Fibroblast of upper back skin (primary cell): ENCODE data around the gene C1orf21.

Experiments used
- DNase-seq: peaks from one replicate; pipeline ENCODE4 v3.0.0-alpha.2; 2013

Gene C1orf21

DNA sequence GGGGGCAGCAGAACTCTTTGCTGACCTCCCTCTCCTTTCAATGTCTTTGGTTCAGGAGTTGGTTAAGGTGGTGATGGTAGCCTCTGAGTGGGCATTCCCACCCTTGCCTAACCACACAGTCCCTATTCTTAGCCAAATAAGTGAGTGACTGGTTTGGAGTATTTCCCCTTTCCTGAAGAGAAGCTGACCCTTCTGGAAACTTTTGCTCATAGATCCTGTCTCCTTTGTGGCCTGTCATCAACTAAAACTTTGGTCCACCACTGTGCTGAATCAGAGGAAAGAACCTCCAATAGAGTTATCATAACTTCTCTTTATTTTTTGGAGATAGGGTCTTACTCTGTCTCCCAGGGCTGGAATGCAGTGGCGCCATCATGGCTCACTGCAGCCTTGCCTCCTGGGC lies 31.1 kb downstream of the C1orf21 start:
- peak; percentile 55 for DNase-seq

DNA sequence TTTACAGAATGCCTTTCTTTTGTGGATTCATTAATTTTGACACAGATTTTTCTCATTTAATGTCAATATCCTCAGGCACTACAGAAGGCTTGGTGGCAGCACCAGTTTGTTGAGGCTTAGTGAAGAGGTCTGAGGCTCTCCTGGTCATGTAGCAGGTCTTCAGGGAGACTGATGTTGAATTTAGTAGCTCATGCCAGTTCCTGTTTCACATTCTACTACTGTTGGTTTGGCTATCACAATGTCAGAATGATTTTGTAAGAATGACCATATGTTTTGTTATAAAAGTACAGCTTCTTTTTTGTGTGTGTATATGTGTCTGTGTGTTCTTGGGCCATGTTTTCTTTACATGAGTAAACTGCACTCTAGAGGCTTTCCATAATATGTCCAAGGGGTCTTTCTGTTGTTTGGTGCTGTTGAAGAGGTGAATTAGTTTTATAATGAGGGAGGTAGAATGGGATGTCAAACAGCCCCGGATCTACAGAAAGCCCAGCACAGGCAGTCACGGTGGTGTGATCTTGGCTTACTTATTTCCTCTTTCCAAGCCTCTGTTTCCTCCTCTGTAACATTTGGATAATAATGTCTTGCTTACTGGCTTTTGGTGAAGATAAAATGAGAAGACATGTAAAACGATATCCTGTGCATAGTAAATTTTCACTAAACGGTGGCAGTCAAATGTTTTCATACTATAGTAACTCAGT lies 32.0 kb downstream of the C1orf21 start:
- no peak for DNase-seq

DNA sequence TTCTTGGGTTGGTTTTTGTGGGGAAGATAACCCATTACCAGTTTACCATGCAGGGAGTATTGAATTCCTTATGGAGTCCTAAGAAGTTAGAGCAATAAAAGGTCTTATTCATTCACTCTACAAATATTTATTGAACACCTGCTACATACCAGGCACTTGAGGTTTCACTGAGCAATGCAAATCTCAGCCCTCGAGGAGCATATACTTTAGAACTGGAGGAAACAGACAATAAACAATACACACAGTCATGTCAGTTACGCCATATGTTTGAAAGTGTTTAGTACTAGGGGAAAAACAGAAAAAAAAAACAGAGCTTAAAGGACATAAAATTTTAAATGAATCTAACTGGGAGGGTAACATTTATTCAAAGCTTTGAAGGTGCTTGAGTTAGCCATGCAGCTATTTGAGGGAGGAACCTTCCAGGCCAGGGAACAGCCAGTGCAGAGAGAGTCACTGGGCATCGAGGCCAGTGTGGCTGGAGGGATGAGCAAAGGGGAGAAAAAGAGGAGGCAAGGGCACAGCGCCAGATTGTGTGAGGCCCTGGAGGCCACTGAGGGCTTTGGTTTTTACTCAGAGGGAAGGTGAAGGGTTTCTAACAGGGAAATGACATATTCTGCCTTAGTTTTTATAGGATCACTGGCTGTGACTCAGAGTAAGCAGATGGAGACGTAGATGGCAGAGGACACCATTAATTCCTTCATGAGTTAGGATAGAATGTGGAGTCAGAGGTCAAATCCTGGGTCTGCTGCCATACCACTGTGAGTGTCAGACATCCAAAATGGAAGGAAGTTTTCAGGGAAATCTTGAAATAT lies 32.7 kb downstream of the C1orf21 start:
- DNase-seq = peak; percentile 17

DNA sequence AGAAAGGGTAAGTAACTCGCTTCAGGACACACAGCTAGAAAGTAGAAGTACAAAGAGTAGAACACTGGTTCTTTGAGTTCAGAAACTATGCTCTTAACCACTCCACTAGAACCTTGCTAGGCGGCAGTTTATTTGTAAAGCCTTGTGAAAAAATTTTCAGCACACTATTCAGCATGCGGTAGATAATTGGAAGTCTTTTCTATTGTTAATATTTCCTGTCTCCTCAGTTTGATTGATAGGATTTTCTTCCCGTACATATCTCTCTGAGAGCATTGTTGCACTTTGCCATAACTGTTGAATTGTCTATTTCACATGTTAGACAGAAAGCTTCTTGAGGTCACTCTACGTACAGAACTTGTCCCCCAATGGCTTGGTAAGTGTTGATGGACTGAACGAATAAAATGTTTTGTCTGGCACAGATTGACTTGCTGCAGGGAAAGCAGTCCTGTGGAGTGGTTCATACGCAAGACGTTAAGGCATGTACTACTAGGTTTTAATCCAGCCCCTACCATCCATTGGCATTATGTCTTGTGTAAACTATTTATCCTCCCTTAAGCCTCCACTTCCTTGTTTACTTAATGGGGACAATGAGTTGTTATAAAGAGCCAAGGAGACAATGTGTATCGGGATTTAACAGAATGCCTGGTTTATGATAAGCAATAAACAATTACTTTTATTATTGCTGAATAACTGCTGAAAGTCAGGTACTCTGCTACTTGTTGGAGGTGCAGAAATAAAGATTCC lies 35.8 kb downstream of the C1orf21 start:
- DNase-seq = no peak

DNA sequence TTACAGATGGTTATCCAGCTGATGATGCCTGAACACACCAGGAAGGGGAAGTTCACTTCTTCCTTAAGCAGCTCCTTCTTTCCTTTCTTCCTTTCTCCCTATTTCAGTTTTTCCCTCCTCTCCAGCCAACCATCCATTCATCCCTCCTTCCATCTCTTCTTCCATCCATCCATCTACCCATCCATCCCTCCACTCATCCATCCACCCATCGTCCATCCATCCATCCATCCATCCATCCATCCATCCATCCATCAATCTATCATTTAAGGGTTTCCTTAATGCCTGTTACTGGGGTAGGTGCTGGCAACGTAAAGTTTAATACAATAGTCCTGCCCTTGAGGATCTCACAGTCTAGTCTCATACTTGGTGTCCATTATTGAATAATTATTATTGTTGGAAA lies 36.8 kb downstream of the C1orf21 start:
- DNase-seq = no peak

DNA sequence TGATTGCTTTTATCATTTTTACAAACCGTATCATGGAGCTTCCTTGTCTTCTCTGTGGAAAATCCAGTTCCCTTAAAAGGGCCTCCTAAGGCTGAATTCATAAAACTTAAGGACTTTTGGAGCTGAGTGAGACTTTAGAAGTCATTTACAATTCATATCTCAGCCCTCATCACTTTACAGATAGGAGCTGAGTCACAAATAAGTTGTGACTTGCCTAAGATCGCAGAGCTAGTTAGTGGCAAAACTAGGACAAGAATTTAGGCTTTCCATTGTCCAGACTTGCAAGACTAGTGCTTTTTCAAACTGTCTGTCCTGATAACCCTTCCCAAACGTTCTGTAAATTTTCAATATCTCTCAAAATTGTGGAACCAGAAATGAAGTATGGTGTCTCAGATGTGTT lies 37.3 kb downstream of the C1orf21 start:
- DNase-seq = no peak

DNA sequence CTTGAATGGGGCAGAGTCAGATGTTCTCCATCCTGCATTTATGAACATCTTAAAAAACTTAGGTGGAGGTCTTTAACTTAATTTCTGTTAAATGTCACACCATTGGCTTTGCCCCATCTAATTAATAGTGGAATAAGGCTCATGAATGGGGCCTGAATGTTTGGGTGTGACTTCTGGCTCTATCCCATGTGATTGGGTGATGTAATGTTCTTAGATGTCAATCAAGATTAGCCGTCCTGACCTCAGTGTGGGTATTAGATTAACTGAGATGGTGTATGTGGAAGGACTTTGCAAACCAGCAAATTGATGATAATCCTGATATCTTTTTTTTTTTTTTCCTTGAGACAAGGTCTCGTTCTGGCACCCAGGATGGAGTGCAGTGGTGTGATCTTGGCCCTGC lies 38.1 kb downstream of the C1orf21 start:
- no peak for DNase-seq

DNA sequence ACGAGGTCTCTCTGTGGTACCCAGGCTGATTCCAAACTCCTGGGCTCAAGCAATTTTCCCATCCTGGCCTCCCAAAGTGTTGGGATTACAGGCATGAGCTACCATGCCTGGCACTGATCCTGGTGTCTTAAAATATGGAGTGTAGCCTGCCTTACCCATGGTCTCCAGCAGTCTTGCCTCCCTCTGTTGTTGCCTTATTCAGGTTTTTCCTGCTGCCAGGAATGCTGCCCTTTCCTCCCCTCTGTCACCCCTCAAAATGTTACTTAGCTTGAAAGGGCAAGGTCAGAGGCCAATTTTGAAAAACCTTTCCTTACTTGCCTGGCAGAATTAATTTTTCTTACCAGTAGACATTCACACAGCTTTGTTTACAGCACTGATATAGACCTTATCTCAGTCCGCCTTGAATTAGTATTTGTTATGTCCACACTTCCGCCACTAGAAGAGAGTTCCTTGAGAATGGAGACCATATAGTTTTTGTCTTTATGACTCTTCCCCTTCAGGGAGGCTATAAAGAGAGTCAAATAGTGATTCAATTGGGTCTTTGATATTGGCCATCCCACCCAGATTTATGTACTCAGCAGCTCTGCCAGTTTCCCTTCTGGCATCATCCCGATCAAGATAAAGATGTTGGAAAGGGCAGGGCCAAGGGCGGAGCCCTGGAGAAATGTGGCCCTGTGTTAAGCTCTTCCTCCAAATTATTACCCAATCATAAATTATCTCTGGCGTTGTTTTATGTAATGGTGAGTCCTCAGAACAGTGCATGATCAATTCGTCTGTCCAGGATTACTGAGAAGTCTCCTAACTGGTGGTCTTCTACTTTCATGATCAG lies 38.8 kb downstream of the C1orf21 start:
- no peak for DNase-seq

DNA sequence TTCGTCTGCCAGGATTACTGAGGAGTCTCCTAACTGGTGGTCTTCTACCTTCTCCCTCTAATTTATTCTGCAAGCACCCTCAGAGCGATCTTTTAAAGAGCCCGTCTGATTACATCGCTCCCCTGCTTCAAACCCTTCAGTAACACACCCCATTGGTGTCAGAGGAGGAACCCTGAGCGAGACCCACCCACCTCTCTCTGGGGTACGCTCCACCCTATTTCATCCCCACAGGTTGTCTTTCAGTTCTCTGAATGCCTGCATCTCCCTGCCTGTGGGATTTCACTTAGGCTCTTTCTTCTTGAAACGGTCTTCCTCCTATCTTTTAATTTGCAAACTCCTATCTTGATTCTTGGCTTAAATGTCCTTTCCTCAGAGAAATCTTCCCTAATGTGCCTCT lies 39.4 kb downstream of the C1orf21 start:
- DNase-seq = no peak

DNA sequence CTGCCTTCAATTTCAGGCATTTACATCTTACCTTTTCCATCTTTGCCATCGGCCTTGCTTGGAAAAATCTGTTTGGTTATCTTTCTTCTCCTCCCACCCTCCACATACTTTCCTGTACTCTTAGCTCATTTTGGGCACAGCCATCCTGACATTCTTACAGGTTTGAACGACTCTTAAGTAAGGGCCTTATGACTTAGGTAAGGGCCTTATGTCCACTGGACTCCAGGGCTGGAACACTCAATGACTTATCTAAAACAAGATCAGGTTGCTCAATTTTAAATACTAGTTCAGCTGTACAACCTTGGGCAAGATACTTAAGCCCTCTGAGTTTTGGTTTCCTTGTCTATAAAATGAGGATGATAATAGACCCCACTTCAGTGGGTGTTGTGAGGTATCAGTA lies 40.9 kb downstream of the C1orf21 start:
- no peak for DNase-seq

DNA sequence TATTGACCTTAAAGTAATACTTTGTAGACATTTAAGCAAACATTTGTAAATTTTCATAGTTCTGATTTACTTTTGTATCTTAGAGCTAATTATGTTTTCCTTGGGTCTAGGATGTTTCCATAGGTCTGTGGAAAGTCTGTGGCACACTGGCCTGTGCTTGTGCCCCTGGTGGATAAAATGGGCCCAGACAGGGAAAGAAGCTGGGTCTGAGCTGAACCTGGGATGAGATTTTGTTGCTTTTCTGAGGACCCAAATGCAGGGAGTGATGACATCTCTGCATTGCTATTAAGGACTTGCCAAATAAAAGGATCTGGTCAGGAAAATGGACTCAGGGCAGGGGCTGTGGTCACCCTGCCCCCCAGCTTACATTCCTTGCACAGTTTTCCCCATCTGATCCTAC lies 41.8 kb downstream of the C1orf21 start:
- DNase-seq = peak; percentile 31

DNA sequence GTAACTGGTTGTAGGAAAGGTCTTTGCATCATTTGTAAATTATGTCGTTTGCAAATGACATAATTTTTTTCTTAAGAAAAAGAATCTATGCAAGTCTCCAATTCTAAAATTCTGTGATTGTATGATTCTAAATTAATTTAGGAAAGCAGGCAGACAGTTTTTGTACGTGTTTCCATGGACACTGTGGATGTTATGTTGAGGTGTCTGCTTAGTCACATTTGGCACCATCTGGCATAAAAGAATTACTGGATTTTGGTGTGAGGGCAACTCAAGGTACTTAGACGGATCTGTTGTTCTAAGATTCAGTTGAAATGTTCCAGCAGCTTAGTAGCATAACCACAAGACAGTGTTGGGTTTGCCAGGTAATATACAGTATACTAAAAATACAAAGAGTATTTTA lies 42.5 kb downstream of the C1orf21 start:
- DNase-seq = no peak

DNA sequence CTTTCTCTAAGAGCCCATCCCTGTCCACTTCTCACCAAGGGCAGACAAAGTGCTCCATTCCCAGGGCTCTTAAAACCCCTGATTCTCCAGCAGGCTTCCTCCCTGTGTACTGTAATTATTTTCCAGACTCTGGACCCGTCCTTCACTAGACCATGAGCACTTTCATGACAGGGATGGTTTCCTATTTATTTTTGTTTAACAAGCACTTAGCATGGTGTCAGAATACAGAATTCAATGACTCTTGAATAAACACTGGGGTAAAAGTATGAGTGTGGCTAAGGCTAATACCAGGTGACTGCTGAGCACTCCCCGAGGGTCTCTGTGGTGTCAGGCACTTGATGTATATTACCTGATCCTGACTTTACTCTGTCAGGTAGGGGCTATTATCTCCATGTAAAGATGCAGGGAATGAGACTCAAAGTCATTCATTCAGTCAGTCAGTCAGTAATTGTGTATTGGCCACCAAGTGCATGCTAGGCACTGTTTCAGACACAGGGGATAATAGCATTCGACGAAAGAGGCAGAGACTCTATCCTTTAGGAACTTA lies 47.2 kb downstream of the C1orf21 start:
- no peak for DNase-seq

DNA sequence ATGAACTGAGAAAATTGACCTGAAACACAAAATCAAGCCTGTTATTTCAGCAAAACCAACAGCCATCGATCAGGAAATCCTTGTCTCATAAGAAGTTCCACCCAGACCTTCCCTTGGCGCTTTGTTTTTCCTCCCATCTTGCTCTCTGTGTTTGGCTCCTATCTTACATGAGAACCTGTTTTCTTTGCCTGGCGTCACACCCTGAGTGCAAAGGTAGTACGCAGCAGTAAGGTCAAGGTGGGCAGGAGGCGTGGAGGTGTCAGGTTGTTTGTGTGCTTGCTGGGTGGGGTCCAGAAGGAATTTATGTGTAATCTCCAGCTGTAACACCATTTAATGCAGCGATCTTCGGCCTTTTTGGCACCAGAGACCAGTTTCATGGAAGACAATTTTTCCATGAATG lies 50.5 kb downstream of the C1orf21 start:
- DNase-seq = no peak

DNA sequence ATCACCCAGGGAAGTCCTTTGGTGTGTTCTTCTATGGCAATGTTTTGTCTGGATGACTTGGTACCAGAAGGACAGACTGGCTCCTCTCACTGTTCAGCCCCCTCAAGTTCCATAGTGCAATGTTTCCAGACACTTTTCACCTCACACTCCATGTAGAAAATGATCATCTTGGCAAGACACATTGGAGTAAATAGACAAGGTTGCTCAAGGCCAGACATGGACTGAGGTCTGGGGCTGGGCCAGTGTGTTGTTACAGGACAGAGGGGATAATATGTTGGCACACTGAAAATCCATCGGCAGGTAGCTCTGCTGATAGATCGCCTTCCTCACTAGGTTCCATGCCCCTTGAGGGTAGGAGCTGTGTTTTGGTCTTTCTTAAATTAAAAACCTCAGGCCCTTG lies 51.5 kb downstream of the C1orf21 start:
- no peak for DNase-seq

DNA sequence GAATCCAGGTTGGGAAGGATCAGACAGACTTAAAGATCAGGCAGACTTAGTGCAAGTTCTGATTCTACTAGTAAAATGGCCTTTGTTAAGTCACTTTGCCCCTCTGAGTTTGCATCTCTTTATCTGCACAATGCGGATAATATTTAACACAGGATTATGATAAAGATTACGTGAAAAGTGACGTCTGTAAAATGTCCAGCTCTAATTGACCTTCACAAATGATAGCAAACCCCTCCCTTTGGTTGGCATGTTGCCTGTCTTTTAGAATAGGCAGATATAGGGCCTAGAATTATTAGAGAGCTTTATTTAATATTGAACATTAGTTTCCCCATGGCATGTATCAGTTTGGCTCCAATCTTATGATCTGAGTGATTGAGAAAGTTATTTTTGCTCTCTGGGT lies 55.4 kb downstream of the C1orf21 start:
- no peak for DNase-seq

DNA sequence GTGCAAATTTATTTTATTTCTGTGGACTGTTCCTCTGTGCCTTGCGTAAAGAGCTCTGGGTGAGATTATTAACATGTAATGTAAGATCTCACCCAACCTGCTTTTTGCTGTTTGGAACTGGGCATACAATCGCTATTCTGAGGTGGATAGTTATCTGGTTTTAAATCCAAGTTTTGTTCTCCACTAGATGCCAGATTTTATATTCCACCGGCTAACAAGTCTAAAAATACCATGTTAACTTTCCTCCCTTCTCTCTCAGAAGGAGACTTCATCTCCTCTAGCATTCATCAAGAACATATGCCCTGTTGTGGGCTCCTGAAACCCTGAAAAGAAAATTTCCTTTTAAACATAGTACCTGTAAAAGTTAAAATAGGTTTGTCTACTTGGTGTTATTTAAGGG lies 56.4 kb downstream of the C1orf21 start:
- no peak for DNase-seq

DNA sequence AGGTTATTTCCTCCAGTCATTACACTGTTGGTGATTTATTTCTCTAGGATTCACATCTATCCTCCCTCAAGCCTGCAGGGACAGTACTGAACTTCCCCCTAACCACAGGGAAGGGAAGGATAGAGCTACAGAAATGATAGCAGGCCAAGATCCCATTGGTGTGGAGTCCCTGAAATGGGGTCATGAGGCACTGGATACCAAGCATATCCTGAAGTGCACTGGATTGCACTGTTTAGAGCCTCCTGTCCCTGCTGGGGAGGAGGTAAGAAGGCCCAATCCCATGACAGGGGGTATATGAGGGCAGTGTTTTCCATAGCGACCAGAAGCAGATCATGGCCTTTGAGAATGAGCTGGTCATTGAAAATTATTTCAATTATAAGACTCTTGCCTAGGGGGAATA lies 56.8 kb downstream of the C1orf21 start:
- DNase-seq = no peak

DNA sequence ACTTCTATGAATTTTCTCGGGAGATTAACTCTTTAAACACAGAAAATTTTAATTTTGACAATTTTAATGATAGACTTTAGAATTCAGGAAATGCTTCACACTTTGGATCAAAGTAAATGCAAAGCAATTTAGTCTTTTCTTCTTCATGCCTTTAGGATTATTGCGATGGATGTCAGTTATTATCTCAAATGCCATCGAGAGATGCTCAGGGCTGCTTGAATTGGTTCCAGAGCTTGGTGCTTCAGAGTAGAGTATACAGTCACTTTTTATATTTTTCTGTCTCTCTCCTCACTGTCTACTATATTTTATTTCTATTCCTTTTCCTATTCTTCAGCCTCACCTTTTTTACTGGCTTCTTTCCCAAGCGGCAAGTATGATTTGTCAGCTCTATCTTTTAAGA lies 59.2 kb downstream of the C1orf21 start:
- no peak for DNase-seq

DNA sequence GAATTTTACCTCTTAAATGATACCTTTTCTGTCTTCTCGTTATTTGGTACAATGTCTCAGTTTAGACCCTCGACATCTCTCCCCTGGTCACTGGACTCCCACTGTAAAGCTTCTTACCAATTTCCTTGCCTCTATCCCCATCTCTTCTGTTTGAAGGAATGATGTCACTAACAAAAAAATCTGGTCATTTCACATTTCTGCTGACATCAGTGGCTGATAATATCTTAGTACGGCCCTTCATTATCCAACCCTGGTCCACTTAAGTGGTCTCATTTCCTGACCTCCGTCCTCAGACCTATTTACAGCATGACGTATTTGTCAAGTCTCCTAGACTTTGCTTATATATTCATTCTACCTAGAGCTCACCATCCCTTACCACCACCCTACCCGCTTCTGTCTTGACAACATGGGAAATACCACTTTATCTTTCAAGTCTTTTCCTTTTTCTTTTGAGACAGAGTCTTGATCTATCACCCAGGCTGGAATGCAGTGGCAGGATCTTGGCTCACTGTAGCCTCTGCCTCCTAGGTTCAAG lies 60.9 kb downstream of the C1orf21 start:
- no peak for DNase-seq

DNA sequence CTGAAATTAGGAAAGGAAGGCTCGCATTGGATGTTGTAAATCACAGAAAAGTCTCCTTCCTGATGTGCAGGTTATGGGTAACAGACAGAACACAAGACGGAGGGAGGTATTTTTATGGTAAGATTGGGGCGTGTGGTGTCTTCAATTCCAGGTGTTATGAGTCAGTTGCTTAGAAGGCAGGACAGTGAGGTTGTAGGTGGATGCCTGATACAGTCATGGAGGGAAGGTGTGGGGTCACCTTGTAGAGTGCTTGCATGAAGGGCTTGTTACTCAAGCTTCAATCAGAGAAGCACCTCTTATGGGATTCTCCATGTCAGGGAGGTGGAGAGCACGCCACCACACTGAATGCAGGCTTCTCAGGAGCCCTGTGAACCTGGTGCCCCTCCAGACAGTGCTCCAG lies 63.1 kb downstream of the C1orf21 start:
- no peak for DNase-seq

DNA sequence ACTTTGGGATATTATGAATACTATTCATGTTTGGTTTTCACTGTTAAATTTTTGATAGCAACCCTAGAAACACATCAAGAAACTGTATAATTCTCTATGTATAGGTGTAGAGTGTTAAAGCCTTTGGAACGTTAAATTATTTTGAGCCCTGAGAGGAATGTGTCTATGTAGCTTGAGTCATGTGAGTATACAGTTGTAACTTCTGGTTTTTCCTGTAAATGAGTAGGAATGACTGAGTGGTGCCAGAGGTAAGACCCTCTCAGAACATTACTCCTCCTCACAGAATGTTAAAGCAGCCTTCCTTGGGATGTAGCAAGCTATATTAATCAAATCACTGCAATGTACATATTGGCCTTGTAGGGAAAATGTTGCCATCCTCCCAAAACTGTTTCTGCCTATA lies 69.0 kb downstream of the C1orf21 start:
- DNase-seq = no peak

DNA sequence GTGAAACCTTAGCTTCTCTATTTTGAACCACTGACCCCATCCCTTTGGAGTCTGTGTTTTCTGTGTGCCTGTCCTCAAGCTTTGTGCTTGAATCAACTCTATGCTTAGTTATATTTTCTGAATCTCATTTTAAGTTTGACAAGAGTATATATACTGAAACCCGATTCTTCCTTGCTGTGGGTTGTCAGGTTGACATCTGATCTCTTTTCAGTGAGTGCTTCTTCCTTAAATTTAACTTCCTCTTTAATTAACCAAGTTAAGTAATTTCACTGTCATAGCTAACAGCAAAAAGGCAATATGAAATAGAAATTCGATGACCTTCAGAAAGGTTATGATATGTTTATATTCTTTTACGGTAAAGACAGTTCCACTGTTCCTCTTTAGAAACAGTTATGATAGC lies 69.4 kb downstream of the C1orf21 start:
- DNase-seq = no peak
